Adrenal gland (tissue), 5 donors: ENCODE results near the gene CCDC74B.
"Not testable (repeated sequence)": the region's sequence is repeated elsewhere in the genome, so short reads cannot be mapped to it uniquely, and the experiment has no call there.

ENCODE experiments used
- POLR2A ChIP-seq, 2 donors: fragments of 450-650 bp; IDR thresholded peaks; one replicate each; pipeline ENCODE4 v1.6.1; 2017; ENCODE audit warnings: antibody characterized with exemption in 2 of 2, mild to moderate bottlenecking in 2 of 2, moderate library complexity in 1 of 2
- TF ChIP-seq, protein P1 (sequence below), 6 experiments: fragments of 450-650 bp in 4 of 6; fragments of 200-600 bp in 2 of 6; sonication (generic) in 1 of 6; IDR thresholded peaks; 1 replicate in 5 of 6; 2 replicates in 1 of 6; pipeline versions ENCODE4 v1.5.1 to v1.8.0; 2016 to 2021; ENCODE audit warnings: antibody characterized with exemption in 6 of 6, mild to moderate bottlenecking in 2 of 6, moderate library complexity in 1 of 6
- donor health status: DM: no; HTN: no; CAD: no.

DNA sequence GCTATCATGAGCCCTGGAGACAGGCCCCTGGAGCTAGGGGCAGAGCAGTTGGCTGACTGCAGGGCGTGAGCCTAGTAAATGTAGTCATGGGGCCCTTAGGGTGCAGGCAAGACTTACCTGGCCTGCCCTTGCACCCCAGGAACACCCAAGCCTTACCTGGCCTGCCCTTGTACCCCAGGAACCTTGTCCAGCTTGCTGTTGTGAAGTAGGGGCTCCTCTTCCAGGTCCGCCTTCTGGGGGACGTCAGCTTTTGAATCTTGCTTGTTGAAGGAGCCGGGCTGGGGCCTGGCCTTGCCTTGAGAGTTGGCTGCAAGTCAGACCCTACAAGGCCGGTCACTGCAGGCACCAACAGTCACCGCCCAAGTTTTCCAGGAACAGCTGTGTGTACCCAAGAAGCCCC is 3.9 kb downstream of the CCDC74B start:
- not testable (repeated sequence) for TF ChIP-seq POLR2A (IDR thresholded peaks at IDR 0.05)
- TF ChIP-seq, protein P1, sequence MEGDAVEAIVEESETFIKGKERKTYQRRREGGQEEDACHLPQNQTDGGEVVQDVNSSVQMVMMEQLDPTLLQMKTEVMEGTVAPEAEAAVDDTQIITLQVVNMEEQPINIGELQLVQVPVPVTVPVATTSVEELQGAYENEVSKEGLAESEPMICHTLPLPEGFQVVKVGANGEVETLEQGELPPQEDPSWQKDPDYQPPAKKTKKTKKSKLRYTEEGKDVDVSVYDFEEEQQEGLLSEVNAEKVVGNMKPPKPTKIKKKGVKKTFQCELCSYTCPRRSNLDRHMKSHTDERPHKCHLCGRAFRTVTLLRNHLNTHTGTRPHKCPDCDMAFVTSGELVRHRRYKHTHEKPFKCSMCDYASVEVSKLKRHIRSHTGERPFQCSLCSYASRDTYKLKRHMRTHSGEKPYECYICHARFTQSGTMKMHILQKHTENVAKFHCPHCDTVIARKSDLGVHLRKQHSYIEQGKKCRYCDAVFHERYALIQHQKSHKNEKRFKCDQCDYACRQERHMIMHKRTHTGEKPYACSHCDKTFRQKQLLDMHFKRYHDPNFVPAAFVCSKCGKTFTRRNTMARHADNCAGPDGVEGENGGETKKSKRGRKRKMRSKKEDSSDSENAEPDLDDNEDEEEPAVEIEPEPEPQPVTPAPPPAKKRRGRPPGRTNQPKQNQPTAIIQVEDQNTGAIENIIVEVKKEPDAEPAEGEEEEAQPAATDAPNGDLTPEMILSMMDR (IDR thresholded peaks at IDR 0.05): not testable (repeated sequence)
